Neuronal stem cell (in vitro differentiated cells): ENCODE data around the gene GRK6.
"Not testable (repeated sequence)": the region's sequence is repeated elsewhere in the genome, so short reads cannot be mapped to it uniquely, and the experiment has no call there.

Experiments used
- DNase-seq: peaks from one replicate; pipeline ENCODE4 v3.0.0-alpha.2; 2013; ENCODE audit warnings: low spot score
- H2AFZ ChIP-seq: one replicate; pipeline ENCODE4 v1.6.1; 2013; ENCODE audit warnings: mild to moderate bottlenecking, low read length, inconsistent platforms
- H2AK5ac ChIP-seq: 2 replicates; pipeline ENCODE4 v1.6.1; 2013; ENCODE audit warnings: low read depth, mild to moderate bottlenecking, inconsistent platforms, low read length, moderate library complexity, mixed read lengths
- H2BK120ac ChIP-seq: 2 replicates; pipeline ENCODE4 v1.6.1; 2013; ENCODE audit warnings: low read depth, mild to moderate bottlenecking, inconsistent platforms, low read length, moderate library complexity, mixed read lengths
- H2BK12ac ChIP-seq: one replicate; pipeline ENCODE4 v1.6.1; 2013; ENCODE audit warnings: low read length, inconsistent platforms
- H2BK15ac ChIP-seq: 2 replicates; pipeline ENCODE4 v1.6.1; 2013; ENCODE audit warnings: mild to moderate bottlenecking, low read length, inconsistent platforms, mixed read lengths
- H2BK5ac ChIP-seq: one replicate; pipeline ENCODE4 v1.6.1; 2013; ENCODE audit warnings: inconsistent platforms, mild to moderate bottlenecking, low read length, moderate library complexity
- H3K14ac ChIP-seq: one replicate; pipeline ENCODE4 v1.6.1; 2013; ENCODE audit warnings: low read length, inconsistent platforms
- H3K18ac ChIP-seq: 2 replicates; pipeline ENCODE4 v1.6.1; 2013; ENCODE audit warnings: low read length, inconsistent platforms
- H3K23ac ChIP-seq: 2 replicates; pipeline ENCODE4 v1.6.1; 2013; ENCODE audit warnings: low read depth, mild to moderate bottlenecking, mixed read lengths, low read length, inconsistent platforms; ENCODE audit not compliant: poor library complexity
- H3K27ac ChIP-seq: replicated peaks from 3 replicates; pipeline ENCODE4 v1.5.1; 2013; ENCODE audit warnings: low read length, inconsistent platforms
- H3K27me3 ChIP-seq, 3 experiments: 2 replicates each; pipeline ENCODE4 v1.6.1; 2013; ENCODE audit warnings: low read length in 3 of 3, mild to moderate bottlenecking in 2 of 3, inconsistent platforms in 1 of 3, low read depth in 1 of 3, mixed read lengths in 1 of 3, moderate library complexity in 1 of 3; ENCODE audit not compliant: control insufficient read depth in 3 of 3, insufficient read depth in 3 of 3
- H3K36me3 ChIP-seq, 2 donors: replicated peaks in 1 of 2; 2 replicates each; pipeline ENCODE4 v1.6.1; 2013; ENCODE audit warnings: low read length in 2 of 2; ENCODE audit not compliant: control insufficient read depth in 2 of 2, insufficient read depth in 2 of 2
- H3K4ac ChIP-seq: 2 replicates; pipeline ENCODE4 v1.6.1; 2013; ENCODE audit warnings: inconsistent platforms, mild to moderate bottlenecking, low read length, moderate library complexity
- H3K4me1 ChIP-seq, 2 donors: 1 replicate in 1 of 2; 2 replicates in 1 of 2; pipeline ENCODE4 v1.6.1; 2013; ENCODE audit warnings: low read length in 2 of 2, low read depth in 1 of 2; ENCODE audit not compliant: control insufficient read depth in 2 of 2, insufficient read depth in 1 of 2
- H3K4me2 ChIP-seq: one replicate; pipeline ENCODE4 v1.6.1; 2013; ENCODE audit warnings: mild to moderate bottlenecking, low read length, inconsistent platforms; ENCODE audit not compliant: insufficient read depth, poor library complexity, severe bottlenecking
- H3K4me3 ChIP-seq, 2 donors: 2 replicates each; pipeline ENCODE4 v1.5.1; 2013; ENCODE audit warnings: low read length in 2 of 2, mild to moderate bottlenecking in 2 of 2, inconsistent platforms in 1 of 2, moderate library complexity in 1 of 2
- H3K79me1 ChIP-seq: one replicate; pipeline ENCODE4 v1.6.1; 2013; ENCODE audit warnings: low read depth, mild to moderate bottlenecking, inconsistent platforms, low read length, moderate library complexity
- H3K9ac ChIP-seq: one replicate; pipeline ENCODE4 v1.6.1; 2013; ENCODE audit warnings: mild to moderate bottlenecking, low read depth, low read length, inconsistent platforms; ENCODE audit not compliant: poor library complexity
- H3K9me3 ChIP-seq, 2 donors: replicated peaks in 1 of 2; 2 replicates each; pipeline versions ENCODE3 to v1.6.1; 2013; ENCODE audit warnings: low read length in 2 of 2, mild to moderate bottlenecking in 2 of 2, inconsistent platforms in 1 of 2, low read depth in 1 of 2, mixed read lengths in 1 of 2, moderate library complexity in 1 of 2; ENCODE audit not compliant: control insufficient read depth in 2 of 2, insufficient read depth in 1 of 2
- H4K8ac ChIP-seq: one replicate; pipeline ENCODE4 v1.6.1; 2013; ENCODE audit warnings: low read depth, mild to moderate bottlenecking, inconsistent platforms, low read length, moderate library complexity
- H4K91ac ChIP-seq: one replicate; pipeline ENCODE4 v1.6.1; 2013; ENCODE audit warnings: low read length, low read depth, mild to moderate bottlenecking, inconsistent platforms; ENCODE audit not compliant: poor library complexity
- WGBS, 2 donors: extraction: QIAGEN DNeasy Blood & Tissue Kit; methylation state at CpG; one replicate each; pipeline ENCODE4 v1.1.7; 2013; ENCODE audit warnings: missing lambda C conversion rate in 2 of 2, mixed read lengths in 1 of 2; ENCODE audit not compliant: insufficient read length in 2 of 2, insufficient replicate concordance in 1 of 2; ENCODE audit errors: extremely low coverage in 2 of 2; 5-methylcytosine and 5-hydroxymethylcytosine counted together

GRK6 gene

DNA sequence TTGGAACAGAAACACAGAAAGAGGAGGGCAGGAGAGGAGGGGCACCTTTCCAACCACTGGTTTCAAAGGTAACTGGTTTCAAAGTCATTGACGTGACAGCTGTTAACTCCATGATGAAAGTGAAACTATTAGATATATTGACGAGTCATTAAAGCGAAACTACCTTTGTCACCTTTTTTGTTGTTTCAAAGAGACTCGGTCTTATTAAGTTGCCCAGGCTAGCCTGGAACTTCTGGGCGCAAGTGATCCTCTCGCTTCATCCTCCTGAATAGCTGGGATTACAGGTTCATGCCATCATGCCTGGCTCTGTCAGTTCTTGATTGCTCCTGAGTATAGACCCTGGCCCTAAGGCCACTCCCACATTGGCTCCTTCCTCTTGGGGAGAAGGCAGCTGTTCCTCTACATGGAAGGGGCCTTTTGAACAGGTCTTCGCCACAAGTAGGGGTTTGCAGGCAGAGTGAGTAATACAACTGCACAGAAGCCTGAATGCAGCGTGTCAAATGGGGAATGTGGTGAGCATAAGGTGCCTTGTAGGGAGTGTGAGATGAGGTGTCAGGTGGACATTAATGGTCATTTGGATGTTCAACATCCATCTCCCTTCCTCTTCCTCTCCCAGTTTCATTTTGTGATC is 13.8 kb upstream of the GRK6 start:
- no peaks in the 10 kb centered on the region for H3K36me3 ChIP-seq
- peaks cover 0 to 2% of the 10 kb centered on the region in 2 donors for H3K9me3 ChIP-seq
- no peak overlapping the region for H3K18ac ChIP-seq
- no peak overlapping the region for H2BK120ac ChIP-seq
- no peak overlapping the region for H2BK15ac ChIP-seq
- no peak overlapping the region for H3K27ac ChIP-seq
- no peak overlapping the region for H3K14ac ChIP-seq
- no peak overlapping the region for H2AFZ ChIP-seq
- H2BK5ac ChIP-seq = no peak overlapping the region
- WGBS, 2 donors = no CpG with 5 or more reads among the region's 8 CpGs
- no peak overlapping the region for H3K9ac ChIP-seq
- H4K91ac ChIP-seq = no peak overlapping the region
- H3K27me3 ChIP-seq = peaks cover 0 to 10% (median 1%) of the 10 kb centered on the region in 3 experiments
- no peak overlapping the region for H3K4me2 ChIP-seq
- no peak overlapping the region for H3K4me3 ChIP-seq
- DNase-seq = no peak
- H3K23ac ChIP-seq = no peak overlapping the region
- no peaks in the 10 kb centered on the region for H3K4me1 ChIP-seq
- no peak overlapping the region for H2AK5ac ChIP-seq
- H2BK12ac ChIP-seq = no peak overlapping the region
- H3K4ac ChIP-seq = no peak overlapping the region
- H3K79me1 ChIP-seq = no peaks in the 10 kb centered on the region
- no peak overlapping the region for H4K8ac ChIP-seq

DNA sequence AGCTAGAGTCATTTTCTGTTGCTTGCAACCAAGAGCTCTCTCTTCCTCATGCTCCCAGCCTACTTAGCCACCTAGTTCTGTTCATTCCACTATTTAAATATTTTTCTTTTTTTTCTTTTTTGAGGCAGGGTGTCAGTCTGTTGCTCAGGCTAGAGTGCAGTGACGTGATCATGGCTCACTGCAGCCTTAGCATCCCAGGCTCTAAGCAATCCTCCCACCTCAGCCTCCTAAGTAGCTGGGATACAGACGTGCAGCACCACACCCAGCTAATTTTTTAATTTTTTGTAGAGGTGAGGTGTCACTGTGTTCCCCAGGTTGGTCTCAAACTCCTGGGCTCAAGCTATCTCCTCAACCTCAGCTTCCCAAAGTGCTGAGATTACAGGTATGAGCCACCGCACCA is 12.0 kb upstream of the GRK6 start:
- no CpG with 5 or more reads among the region's 3 CpGs for WGBS, 2 donors
- no peak overlapping the region for H3K23ac ChIP-seq
- no peak overlapping the region for H2BK12ac ChIP-seq
- no peak overlapping the region for H2BK15ac ChIP-seq
- no peak overlapping the region for H2AFZ ChIP-seq
- no peaks in the 10 kb centered on the region for H3K36me3 ChIP-seq
- H3K9me3 ChIP-seq = peaks cover 0 to 2% of the 10 kb centered on the region in 2 donors
- no peak overlapping the region for H3K4me3 ChIP-seq
- H3K18ac ChIP-seq = no peak overlapping the region
- H3K4me2 ChIP-seq = no peak overlapping the region
- H3K4ac ChIP-seq = no peak overlapping the region
- H3K9ac ChIP-seq = no peak overlapping the region
- no peak for DNase-seq
- H4K8ac ChIP-seq = no peak overlapping the region
- no peak overlapping the region for H2AK5ac ChIP-seq
- no peak overlapping the region for H3K14ac ChIP-seq
- H3K4me1 ChIP-seq = no peaks in the 10 kb centered on the region
- H3K27me3 ChIP-seq = peaks cover 0 to 5% (median 0%) of the 10 kb centered on the region in 3 experiments
- H2BK120ac ChIP-seq = no peak overlapping the region
- no peak overlapping the region for H3K27ac ChIP-seq
- no peak overlapping the region for H2BK5ac ChIP-seq
- no peak overlapping the region for H4K91ac ChIP-seq
- H3K79me1 ChIP-seq = no peaks in the 10 kb centered on the region

DNA sequence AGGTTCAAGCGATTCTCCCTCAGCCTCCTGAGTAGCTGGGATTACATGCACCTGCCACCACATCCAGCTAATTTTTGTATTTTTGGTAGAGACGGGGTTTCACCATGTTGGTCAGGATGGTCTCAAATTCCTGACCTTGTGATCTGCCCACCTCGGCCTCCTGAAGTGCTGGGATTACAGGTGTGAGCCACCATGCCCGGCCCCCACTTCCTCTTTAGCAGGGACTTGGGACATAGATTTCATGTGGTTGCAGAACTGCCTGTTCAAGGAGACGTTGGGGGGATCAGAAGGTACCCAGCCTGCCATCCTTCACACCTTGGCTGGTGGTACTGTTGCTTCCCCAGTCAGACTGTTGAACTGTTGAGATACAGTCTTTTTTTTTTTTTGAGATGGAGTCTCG is 9.4 kb upstream of the GRK6 start:
- not testable (repeated sequence) for H3K36me3 ChIP-seq, H3K23ac ChIP-seq, H3K79me1 ChIP-seq, H3K18ac ChIP-seq, H4K8ac ChIP-seq, DNase-seq, H2AFZ ChIP-seq, H2BK120ac ChIP-seq, H2BK15ac ChIP-seq, H4K91ac ChIP-seq, H3K9ac ChIP-seq, H2BK5ac ChIP-seq, H3K4ac ChIP-seq, H3K9me3 ChIP-seq, H3K27me3 ChIP-seq, H2AK5ac ChIP-seq, H3K4me3 ChIP-seq, H3K4me2 ChIP-seq, H2BK12ac ChIP-seq, H3K27ac ChIP-seq, H3K14ac ChIP-seq, H3K4me1 ChIP-seq
- WGBS, 2 donors = no CpG with 5 or more reads among the region's 6 CpGs

DNA sequence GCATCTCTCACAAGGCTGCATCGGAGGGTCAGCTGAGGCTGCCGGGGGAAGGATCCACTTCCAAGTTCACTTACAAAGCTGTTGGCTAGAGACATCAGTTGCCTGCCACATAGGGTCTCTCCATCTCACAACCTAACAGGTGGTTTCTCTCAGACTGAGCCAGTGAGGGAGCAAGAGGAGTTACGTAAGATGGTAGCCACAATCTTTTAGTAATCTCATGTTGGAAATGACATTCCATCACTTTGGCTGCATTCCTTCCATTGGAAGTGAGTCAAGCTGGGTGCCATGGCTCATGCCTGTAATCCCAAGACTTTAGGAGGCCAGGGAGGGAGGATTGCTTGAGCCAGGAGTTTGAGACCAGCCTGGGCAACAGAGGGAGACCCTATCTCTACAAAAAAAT is 7.4 kb upstream of the GRK6 start:
- Histone ChIP-seq H2BK12ac (no peak overlapping the region), H4K91ac (no peak overlapping the region), H3K14ac (no peak overlapping the region), H3K9ac (no peak overlapping the region), H2BK120ac (no peak overlapping the region), H2AFZ (no peak overlapping the region), H3K4me2 (no peak overlapping the region), H3K36me3 (no peaks in the 10 kb centered on the region), H2BK5ac (no peak overlapping the region), H2AK5ac (no peak overlapping the region), H3K79me1 (no peaks in the 10 kb centered on the region), H3K27me3 (peaks cover 0 to 7% (median 0%) of the 10 kb centered on the region in 3 experiments), H3K4me3 (no peak overlapping the region), H3K18ac (no peak overlapping the region), H3K23ac (no peak overlapping the region), H2BK15ac (no peak overlapping the region), H3K4me1 (no peaks in the 10 kb centered on the region), H4K8ac (no peak overlapping the region), H3K9me3 (no peaks in the 10 kb centered on the region), H3K4ac (no peak overlapping the region), H3K27ac (no peak overlapping the region)
- DNase-seq = no peak
- no CpG with 5 or more reads among the region's 3 CpGs for WGBS, 2 donors
